GM12878 (cell line): ENCODE results near the gene FN1. TPM values are rescaled to one million over a fixed set of nuclear protein-coding genes. Genes with fewer than 3 reads are reported as not detected.

Source experiments
- ATAC-seq: fragments of 200-7000 bp; cut with Tn5 transposase; 3 replicates; pipeline ENCODE4 v1.9.1; 2020; ENCODE audit warnings: mild to moderate bottlenecking, moderate library complexity
- BruUV-seq: library from RNA; stranded (reverse); fragments of 400-500 nt; replicated peaks from 2 replicates; lab custom pipeline; 2021; lab: Mats Ljungman, UMichigan
- CTCF ChIA-PET: fragments of 300-600 bp; sonication (Branson Sonifier 250); formaldehyde crosslinking; extraction: SDS; loops from one replicate; lab custom pipeline; 2021; ENCODE audit warnings: inconsistent platforms; lab: Yijun Ruan, JAX
- POLR2A ChIA-PET: fragments of 350-600 bp; formaldehyde crosslinking; extraction: SDS; loops from one replicate; lab custom pipeline; 2021; ENCODE audit warnings: inconsistent platforms; lab: Charles Lee
- RAD21 ChIA-PET: fragments of 300-600 bp; sonication (Branson Sonifier 250); formaldehyde crosslinking; loops from one replicate; lab custom pipeline; 2023; ENCODE audit warnings: antibody characterized with exemption; ENCODE audit not compliant: unreplicated experiment; lab: Charles Lee
- SMC1A ChIA-PET: fragments of 300-600 bp; sonication (Branson Sonifier 250); formaldehyde crosslinking; loops from one replicate; lab custom pipeline; 2023; ENCODE audit not compliant: unreplicated experiment, uncharacterized antibody; lab: Charles Lee
- DNase-seq: peaks from one replicate; pipeline ENCODE4 v3.0.0-alpha.2; 2011; ENCODE audit warnings: low read depth, low spot score
- FAIRE-seq: peaks from 3 replicates; lab custom pipeline; 2011; peaks lifted over from hg19 to GRCh38; lab: Jason Lieb, UNC
- H2AFZ ChIP-seq: 2 replicates; pipeline ENCODE4 v1.6.0; 2011; ENCODE audit warnings: low read depth, low read length, control low read depth; ENCODE audit not compliant: control insufficient read depth
- H3K27ac ChIP-seq: 2 replicates; pipeline ENCODE4 v1.5.1; 2011; ENCODE audit warnings: control low read depth; ENCODE audit not compliant: control insufficient read depth, insufficient read depth
- H3K27me3 ChIP-seq, 2 experiments: replicated peaks in 1 of 2; 2 replicates each; pipeline versions ENCODE4 v1.6.0 to v1.6.1; 2011; ENCODE audit warnings: low read length in 1 of 2; ENCODE audit not compliant: control insufficient read depth in 2 of 2, insufficient read depth in 2 of 2
- H3K36me3 ChIP-seq, 2 experiments: 2 replicates each; pipeline ENCODE4 v1.5.1; 2011; ENCODE audit warnings: low read length in 1 of 2; ENCODE audit not compliant: control insufficient read depth in 2 of 2, insufficient read depth in 2 of 2
- H3K4me1 ChIP-seq: 2 replicates; pipeline ENCODE4 v1.6.1; 2011; ENCODE audit warnings: mild to moderate bottlenecking, low read length, moderate library complexity, mixed read lengths; ENCODE audit not compliant: control insufficient read depth, insufficient read depth
- H3K4me2 ChIP-seq: 2 replicates; pipeline ENCODE4 v1.6.0; 2011; ENCODE audit warnings: control low read depth; ENCODE audit not compliant: control insufficient read depth, insufficient read depth
- H3K4me3 ChIP-seq: fragments of 200-600 bp; sonication (generic); 2 replicates; pipeline ENCODE4 v1.5.1; 2016
- H3K79me2 ChIP-seq: 2 replicates; pipeline ENCODE4 v1.6.0; 2011; ENCODE audit warnings: low read length; ENCODE audit not compliant: control insufficient read depth, insufficient read depth
- H3K9ac ChIP-seq: 2 replicates; pipeline ENCODE4 v1.8.0; 2011; ENCODE audit warnings: low read length, control low read depth, mixed read lengths; ENCODE audit not compliant: control insufficient read depth, insufficient read depth
- H3K9me3 ChIP-seq: replicated peaks from 3 replicates; pipeline ENCODE4 v1.5.1; 2011; ENCODE audit warnings: mild to moderate bottlenecking, low read length; ENCODE audit not compliant: control insufficient read depth, insufficient read depth
- H4K20me1 ChIP-seq: 2 replicates; pipeline ENCODE4 v1.6.0; 2011; ENCODE audit not compliant: control insufficient read depth, insufficient read depth
- HCFC1 ChIP-seq: fragments of 150-350 bp; IDR thresholded peaks from 2 replicates; pipeline ENCODE4 v1.6.1; 2014; ENCODE audit warnings: low read length
- HDAC2 ChIP-seq: fragments of 200-600 bp; sonication (generic); IDR thresholded peaks from 2 replicates; pipeline ENCODE4 v1.6.1; 2017
- IKZF2 ChIP-seq, 2 experiments: fragments of 450-650 bp; IDR thresholded peaks; 2 replicates each; pipeline ENCODE4 v1.6.1; 2017; ENCODE audit warnings: mild to moderate bottlenecking in 2 of 2, moderate library complexity in 2 of 2
- NFIC ChIP-seq: IDR thresholded peaks from 2 replicates; pipeline ENCODE4 v1.6.1; 2012; ENCODE audit warnings: low read depth, mild to moderate bottlenecking, inconsistent platforms, low read length, moderate library complexity
- NR2F1 ChIP-seq: fragments of 450-650 bp; conservative IDR thresholded peaks from 2 replicates; pipeline ENCODE4 v1.6.1; 2017; ENCODE audit warnings: mild to moderate bottlenecking
- NRF1 ChIP-seq: conservative IDR thresholded peaks from 2 replicates; pipeline ENCODE4 v1.6.1; 2011; ENCODE audit warnings: mild to moderate bottlenecking, low read depth, low read length, improper control_type of control experiment
- POU2F2 ChIP-seq: IDR thresholded peaks from 3 replicates; pipeline ENCODE4 v1.6.1; 2011; ENCODE audit warnings: low read depth, mild to moderate bottlenecking, low read length, borderline replicate concordance
- SUPT20H ChIP-seq: IDR thresholded peaks from 2 replicates; pipeline ENCODE4 v1.6.1; 2011; ENCODE audit warnings: low read depth, mild to moderate bottlenecking, low read length, moderate library complexity, borderline replicate concordance; ENCODE audit not compliant: control insufficient read depth
- YY1 ChIP-seq: IDR thresholded peaks from 2 replicates; pipeline ENCODE4 v1.6.1; 2011; ENCODE audit warnings: low read depth, mild to moderate bottlenecking, low read length
- ZNF592 ChIP-seq: fragments of 450-650 bp; IDR thresholded peaks from 2 replicates; pipeline ENCODE4 v1.6.1; 2017; ENCODE audit warnings: mild to moderate bottlenecking, moderate library complexity
- in situ Hi-C: fragments of 300-500 bp; cut with MboI; formaldehyde crosslinking; loops from 9 replicates; pipeline ENCODE4 v1.14.3; 2018; ENCODE audit warnings: mixed read lengths
- intact Hi-C: fragments of 100-400 bp; cut with micrococcal nuclease; formaldehyde crosslinking; loops from one replicate; pipeline ENCODE4 v1.14.2; 2022; ENCODE audit not compliant: unreplicated experiment
- polyA plus RNA-seq, 11 experiments: library from polyadenylated mRNA; depleted of rRNA in 4 of 11; unstranded in 6 of 11; stranded (reverse) in 5 of 11; fragments of >200 nt; fragmentation: Nextera tagmentation in 4 of 11; fragmentation: Illumina TruSeq in 1 of 11; extraction: Ambion mirVana in 4 of 11; extraction: Trizol in 1 of 11; gene quantifications; 1 replicate in 1 of 11; 2 replicates in 10 of 11; pipeline versions ENCODE4 v1.2.1 to v1.2.3, GENCODE V29; 2011 to 2016; ENCODE audit warnings: inconsistent platforms in 2 of 11, missing spikeins in 2 of 11, low read depth in 1 of 11
- total RNA-seq, 4 experiments: library from RNA; depleted of rRNA in 3 of 4; stranded (reverse); fragments of >200 nt in 3 of 4; fragmentation: Illumina TruSeq in 1 of 4; extraction: Trizol in 1 of 4; gene quantifications; 2 replicates each; pipeline versions ENCODE4 v1.2.1 to v1.2.3, GENCODE V29; 2013 to 2021
- TF ChIP-seq, protein P1 (sequence below): IDR thresholded peaks from 2 replicates; pipeline ENCODE4 v1.6.1; 2011; ENCODE audit warnings: low read depth, low read length, improper control_type of control experiment, borderline replicate concordance

The FN1 gene
- total and polyA plus RNA-seq, 10 of the 15 experiments (the other 5 are each of a cell fraction or from before 2014, with no cell fraction given), result 0.60 to 9.4 (median 1.5) TPM

GRCh38 chr2:215347878-215348277 lies 88.0 kb downstream of the FN1 start:
- H3K27me3 ChIP-seq, result no peaks in the 10 kb centered on the region
- RAD21 ChIA-PET, result no interaction called here
- H3K4me3 ChIP-seq, result no peak overlapping the region
- H3K9ac ChIP-seq, result no peak overlapping the region
- FAIRE-seq (no peak), DNase-seq (no peak), ATAC-seq (no peak)
- no peak overlapping the region for H3K27ac ChIP-seq
- intact Hi-C loops (no loop called here), in situ Hi-C loops (no loop called here)
- SMC1A ChIA-PET, result interaction anchor here (1.0 kb wide), 1 partner anchor 13 kb away, joined by 4 read pairs; no protein-coding TSS in a partner anchor
- no peak overlapping the region for H2AFZ ChIP-seq
- no TSS peak for BruUV-seq
- peaks cover 12 to 26% of the 10 kb centered on the region in 2 experiments for H3K36me3 ChIP-seq
- CTCF ChIA-PET, result no interaction called here
- no peaks in the 10 kb centered on the region for H3K9me3 ChIP-seq
- POLR2A ChIA-PET, result no interaction called here
- no peak overlapping the region for H3K4me2 ChIP-seq
- no peaks in the 10 kb centered on the region for H4K20me1 ChIP-seq
- TF ChIP-seq NR2F1 (no peak), SUPT20H (no peak), IKZF2 (IDR thresholded peaks at IDR 0.05) (no peak), POU2F2 (no peak), NFIC (no peak), YY1 (no peak), NRF1 (no peak), HCFC1 (no peak), ZNF592 (no peak), HDAC2 (no peak)
- TF ChIP-seq, protein P1, sequence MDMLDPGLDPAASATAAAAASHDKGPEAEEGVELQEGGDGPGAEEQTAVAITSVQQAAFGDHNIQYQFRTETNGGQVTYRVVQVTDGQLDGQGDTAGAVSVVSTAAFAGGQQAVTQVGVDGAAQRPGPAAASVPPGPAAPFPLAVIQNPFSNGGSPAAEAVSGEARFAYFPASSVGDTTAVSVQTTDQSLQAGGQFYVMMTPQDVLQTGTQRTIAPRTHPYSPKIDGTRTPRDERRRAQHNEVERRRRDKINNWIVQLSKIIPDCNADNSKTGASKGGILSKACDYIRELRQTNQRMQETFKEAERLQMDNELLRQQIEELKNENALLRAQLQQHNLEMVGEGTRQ, result no peak
- H3K4me1 ChIP-seq, result no peaks in the 10 kb centered on the region
- H3K79me2 ChIP-seq, result no peaks in the 10 kb centered on the region
